ENCODE measurements around the gene RRM2. TPM values are rescaled to one million over a fixed set of nuclear protein-coding genes. Genes with fewer than 3 reads are reported as not detected.

RRM2 gene
- total RNA-seq, 2 donors from 2014 or later: 375 to 624 TPM

GRCh38 chr2:10128420-10128819 lies 5.9 kb downstream of the RRM2 start:
- H3K27me3 Mint-ChIP-seq: no peaks in the 10 kb centered on the region
- DNase-seq (ENCODE audit: low spot score) (no peak), ATAC-seq (no peak)
- H3K27ac Mint-ChIP-seq: peak overlapping the region; percentile 1 to 43
- H3K9me3 Mint-ChIP-seq: no peaks in the 10 kb centered on the region
- H3K4me1 Mint-ChIP-seq (ENCODE audit: low read depth in 2 of 2): peaks cover 29 to 53% of the 10 kb centered on the region in 2 donors
- peak overlapping the region; percentile 19 for H3K4me3 Mint-ChIP-seq
- peaks cover 49% of the 10 kb centered on the region for H3K36me3 Mint-ChIP-seq

- DNase-seq (ENCODE audit: low spot score): no peak
- Mint-ChIP-seq H3K9me3 (no peaks in the 10 kb centered on the region), H3K27ac (no peak overlapping the region), H3K36me3 (peaks cover 43% of the 10 kb centered on the region), H3K4me3 (no peak overlapping the region), H3K27me3 (no peaks in the 10 kb centered on the region), H3K4me1 (ENCODE audit: low read depth in 2 of 2) (peaks cover 24 to 44% of the 10 kb centered on the region in 2 donors)
- ATAC-seq: no peak
Observed at GRCh38 chr2:10129490-10129889, 7.0 kb downstream of the RRM2 start.

GRCh38 chr2:10132043-10132575 lies 9.6 kb downstream of the RRM2 start:
- H3K4me3 Mint-ChIP-seq: no peak overlapping the region
- H3K36me3 Mint-ChIP-seq: peaks cover 21% of the 10 kb centered on the region
- ATAC-seq (no peak), DNase-seq (ENCODE audit: low spot score) (no peak)
- H3K9me3 Mint-ChIP-seq: no peaks in the 10 kb centered on the region
- peak overlapping the region in 1 of 2 donors; percentile 59 for H3K27ac Mint-ChIP-seq
- no peaks in the 10 kb centered on the region for H3K27me3 Mint-ChIP-seq
- peaks cover 16 to 34% of the 10 kb centered on the region in 2 donors for H3K4me1 Mint-ChIP-seq (ENCODE audit: low read depth in 2 of 2)

GRCh38 chr2:10132596-10132995 lies 10.1 kb downstream of the RRM2 start:
- H3K4me1 Mint-ChIP-seq (ENCODE audit: low read depth in 2 of 2): peaks cover 16 to 34% of the 10 kb centered on the region in 2 donors
- H3K27me3 Mint-ChIP-seq: no peaks in the 10 kb centered on the region
- DNase-seq (ENCODE audit: low spot score) (no peak), ATAC-seq (peak in 1 of 2 donors; percentile 21)
- no peaks in the 10 kb centered on the region for H3K9me3 Mint-ChIP-seq
- H3K27ac Mint-ChIP-seq: peak overlapping the region in 1 of 2 donors; percentile 59
- no peak overlapping the region for H3K4me3 Mint-ChIP-seq
- H3K36me3 Mint-ChIP-seq: peaks cover 21% of the 10 kb centered on the region

DNA sequence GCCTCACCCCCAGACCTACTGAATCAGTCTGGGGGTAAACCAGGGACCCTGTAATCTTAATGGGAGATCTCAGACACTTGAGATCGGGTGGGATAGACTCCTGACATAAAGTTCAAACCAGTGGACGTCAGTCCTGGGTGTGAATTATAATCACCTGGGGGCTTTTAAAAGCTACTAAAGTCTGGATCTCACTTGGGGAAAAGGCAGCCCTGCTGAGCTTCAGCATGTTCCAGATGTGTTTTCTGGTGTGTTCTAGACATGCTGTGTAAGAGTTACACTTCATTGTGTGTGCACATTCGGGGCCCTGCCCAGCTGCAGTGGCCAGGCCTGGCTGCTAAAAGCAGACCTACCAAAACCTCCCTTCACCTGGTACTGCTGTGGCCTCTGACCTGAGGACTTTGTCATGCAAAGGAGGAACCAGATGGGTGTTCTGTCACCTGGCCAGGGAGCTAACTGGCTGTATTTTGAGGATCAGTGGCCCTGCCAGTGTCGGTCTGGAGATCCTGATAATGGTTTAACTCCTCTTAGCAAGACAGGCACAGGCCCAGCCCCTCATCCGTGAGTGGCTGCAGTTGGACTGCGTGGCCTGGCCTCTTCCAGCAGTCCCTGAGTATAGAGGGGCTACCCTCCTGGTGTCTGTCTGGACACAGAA lies 10.6 kb downstream of the RRM2 start:
- Mint-ChIP-seq H3K27ac (no peak overlapping the region), H3K4me1 (ENCODE audit: low read depth in 2 of 2) (peaks cover 15 to 33% of the 10 kb centered on the region in 2 donors), H3K36me3 (peaks cover 19% of the 10 kb centered on the region), H3K27me3 (no peaks in the 10 kb centered on the region), H3K4me3 (no peak overlapping the region), H3K9me3 (no peaks in the 10 kb centered on the region)
- DNase-seq (ENCODE audit: low spot score): no peak
- ATAC-seq: no peak

GRCh38 chr2:10135296-10136089 lies 13.0 kb downstream of the RRM2 start:
- no peak for DNase-seq (ENCODE audit: low spot score)
- Mint-ChIP-seq H3K27ac (peak overlapping the region; percentile 31 to 50), H3K27me3 (no peaks in the 10 kb centered on the region), H3K9me3 (no peaks in the 10 kb centered on the region), H3K4me3 (no peak overlapping the region), H3K36me3 (peaks cover 8% of the 10 kb centered on the region), H3K4me1 (ENCODE audit: low read depth in 2 of 2) (peaks cover 12 to 23% of the 10 kb centered on the region in 2 donors)
- ATAC-seq: peak in 1 of 2 donors; percentile 24

DNA sequence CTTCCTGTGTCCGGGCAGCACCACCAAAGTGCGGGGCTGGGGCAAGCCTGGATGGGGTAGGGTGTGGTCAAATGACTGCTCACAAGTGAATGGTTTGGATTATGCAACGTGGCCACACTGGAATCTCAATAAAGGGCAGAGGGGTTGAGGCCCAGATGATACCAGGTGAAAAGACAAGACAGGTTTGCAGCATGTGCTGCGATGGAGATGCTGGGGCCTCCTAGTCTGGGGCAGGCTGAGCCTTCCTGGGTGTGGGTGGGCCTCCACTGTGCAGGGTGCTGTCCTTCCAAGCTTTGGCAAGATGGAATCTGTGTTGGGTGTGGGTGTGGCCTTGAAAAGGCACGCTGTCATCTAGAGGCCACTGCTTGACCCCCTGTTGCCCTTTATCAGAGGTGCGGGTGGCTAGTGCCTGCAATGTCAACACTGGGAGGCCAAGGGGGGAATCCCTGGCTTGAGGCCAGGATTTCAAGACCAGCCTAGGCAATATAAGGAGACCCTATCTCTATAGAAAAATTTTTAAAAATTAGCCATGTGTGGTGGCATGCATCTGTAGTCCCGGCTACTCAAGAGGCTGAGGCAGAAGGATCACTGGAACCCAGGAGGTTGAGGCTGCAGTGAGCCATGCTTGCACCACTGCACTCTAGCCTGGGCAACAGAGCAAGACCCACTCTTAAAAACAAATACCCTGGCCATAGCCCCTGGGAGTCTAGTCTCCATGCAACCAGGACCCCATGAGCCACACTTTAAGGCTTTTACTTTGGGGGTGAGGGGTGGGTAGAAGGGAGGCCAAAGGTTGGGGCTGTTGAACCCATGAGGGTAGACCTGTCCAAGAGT lies 13.8 kb downstream of the RRM2 start:
- Mint-ChIP-seq H3K36me3 (peaks cover 8% of the 10 kb centered on the region), H3K9me3 (no peaks in the 10 kb centered on the region), H3K27ac (peak overlapping the region; percentile 31 to 50), H3K4me1 (ENCODE audit: low read depth in 2 of 2) (peaks cover 14 to 24% of the 10 kb centered on the region in 2 donors), H3K4me3 (no peak overlapping the region), H3K27me3 (no peaks in the 10 kb centered on the region)
- DNase-seq (ENCODE audit: low spot score) (no peak), ATAC-seq (peak; percentile 29 to 34)

- Mint-ChIP-seq H3K4me1 (ENCODE audit: low read depth in 2 of 2) (peaks cover 19 to 27% of the 10 kb centered on the region in 2 donors), H3K36me3 (peaks cover 4% of the 10 kb centered on the region), H3K27me3 (no peaks in the 10 kb centered on the region), H3K27ac (no peak overlapping the region), H3K9me3 (no peaks in the 10 kb centered on the region), H3K4me3 (no peak overlapping the region)
- ATAC-seq (peak in 1 of 2 donors; percentile 12), DNase-seq (ENCODE audit: low spot score) (no peak)
Observed at GRCh38 chr2:10137053-10137843, 14.7 kb downstream of the RRM2 start.

GRCh38 chr2:10139536-10139935 lies 17.0 kb downstream of the RRM2 start:
- no peaks in the 10 kb centered on the region for H3K27me3 Mint-ChIP-seq
- peaks cover 17 to 22% of the 10 kb centered on the region in 2 donors for H3K4me1 Mint-ChIP-seq (ENCODE audit: low read depth in 2 of 2)

DNA sequence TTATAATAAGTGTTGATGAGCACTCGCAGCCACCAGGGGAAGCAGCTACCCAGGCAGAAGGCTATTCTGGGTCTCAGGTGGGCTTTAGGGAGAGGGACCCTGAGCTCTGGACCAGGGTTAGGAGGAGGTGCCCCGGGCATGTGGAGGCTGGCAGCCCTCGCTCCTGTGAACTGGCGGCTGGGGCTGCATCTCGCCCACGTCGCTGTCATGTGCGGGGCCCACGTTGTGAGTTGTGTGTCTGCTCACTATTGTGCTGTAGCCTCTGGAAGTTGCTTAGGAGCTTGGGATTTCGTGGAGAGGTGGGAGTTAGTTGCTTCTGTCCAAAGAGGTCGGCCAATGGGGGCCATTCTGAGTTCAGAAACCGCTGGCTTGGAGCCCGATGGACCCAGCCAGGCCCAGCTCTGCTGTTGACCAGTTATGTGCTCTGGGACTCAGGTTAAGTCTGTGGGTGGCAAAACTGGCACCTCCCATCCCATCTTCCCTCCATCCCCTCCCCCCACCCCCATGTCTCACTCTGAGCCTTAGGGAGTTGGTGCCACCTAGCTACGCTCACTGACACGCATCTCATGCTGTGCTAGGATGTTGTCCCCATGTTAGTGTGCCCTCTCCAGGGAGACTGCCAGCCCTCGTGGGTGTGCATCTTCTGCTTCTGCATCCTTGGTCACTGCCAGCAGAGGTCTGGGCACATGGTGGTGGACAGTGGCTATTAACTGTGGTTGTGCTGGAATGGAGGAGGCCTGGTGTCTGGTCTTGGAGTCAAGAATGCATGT lies 18.5 kb downstream of the RRM2 start:
- ATAC-seq: no peak
- Mint-ChIP-seq H3K27ac (peak overlapping the region in 1 of 2 donors; percentile 61), H3K4me3 (no peak overlapping the region), H3K9me3 (no peaks in the 10 kb centered on the region), H3K4me1 (ENCODE audit: low read depth in 2 of 2) (peaks cover 8 to 11% of the 10 kb centered on the region in 2 donors), H3K27me3 (no peaks in the 10 kb centered on the region), H3K36me3 (no peaks in the 10 kb centered on the region)
- no peak for DNase-seq (ENCODE audit: low spot score)

More at GRCh38 chr2:10139536-10139935, 17.0 kb downstream of the RRM2 start:
- Mint-ChIP-seq H3K36me3 (no peaks in the 10 kb centered on the region), H3K4me3 (no peak overlapping the region), H3K9me3 (no peaks in the 10 kb centered on the region), H3K27ac (peak overlapping the region in 1 of 2 donors; percentile 30)
- no peak for DNase-seq (ENCODE audit: low spot score)
- no peak for ATAC-seq

DNA sequence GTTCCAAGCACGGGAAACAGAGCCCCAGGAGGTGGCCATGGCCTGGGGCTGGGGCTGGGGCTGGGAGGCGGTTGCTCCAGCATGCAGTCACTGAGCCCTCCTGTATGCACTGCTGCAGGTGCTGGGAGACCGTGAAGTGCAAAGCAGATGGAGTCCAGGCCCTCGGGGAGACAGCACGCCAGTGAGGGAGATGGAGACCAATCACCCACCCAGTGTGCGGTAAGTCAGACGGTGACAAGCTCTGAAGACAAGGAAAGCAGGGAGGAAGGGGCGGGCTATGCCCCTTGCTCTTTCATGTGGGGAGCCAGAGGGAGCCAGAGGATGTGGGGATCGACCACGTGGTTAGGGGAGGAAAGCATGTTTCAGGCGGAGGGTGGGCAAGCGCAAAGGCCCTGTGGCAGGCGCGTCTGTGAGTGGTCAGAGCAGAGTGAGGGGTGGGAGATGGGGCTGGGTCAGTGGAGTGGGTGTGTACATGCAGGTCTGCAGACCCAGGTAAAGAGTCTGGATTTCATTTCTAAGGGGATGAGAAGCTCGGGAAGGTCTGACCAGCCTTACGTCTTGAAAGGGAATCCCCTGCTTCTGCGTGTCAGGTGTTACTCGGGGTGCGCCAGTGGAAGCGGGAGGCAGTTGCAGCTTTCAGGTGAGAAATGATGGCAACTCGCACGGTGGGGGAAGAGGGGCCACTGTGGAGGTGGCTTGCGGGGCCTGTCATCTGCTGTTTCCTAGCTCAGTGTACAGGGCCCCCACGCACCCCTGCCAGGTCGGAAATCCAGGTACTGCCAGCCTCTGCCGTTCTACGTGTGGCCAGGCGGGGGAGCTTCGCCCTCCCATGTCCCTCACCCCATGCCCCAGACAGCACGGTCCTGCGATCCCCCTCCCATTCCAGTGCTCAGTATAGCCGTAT lies 19.4 kb downstream of the RRM2 start:
- Mint-ChIP-seq H3K4me3 (no peak overlapping the region), H3K36me3 (no peaks in the 10 kb centered on the region), H3K4me1 (ENCODE audit: low read depth in 2 of 2) (peaks cover 8 to 11% of the 10 kb centered on the region in 2 donors), H3K27ac (peak overlapping the region in 1 of 2 donors; percentile 61), H3K27me3 (no peaks in the 10 kb centered on the region), H3K9me3 (no peaks in the 10 kb centered on the region)
- DNase-seq (ENCODE audit: low spot score) (no peak), ATAC-seq (peak; percentile 30 to 40)

Measured in natural killer cell treated with Interleukin-12 subunit alpha and Interleukin-12 subunit beta and Interleukin-15 and Interleukin-18, amount 100 ng/mL, for 72 hours (primary cell).